ENCODE data around the gene GLI3. TPM values are rescaled to one million over a fixed set of nuclear protein-coding genes. Genes with fewer than 3 reads are reported as not detected.

Gene GLI3
- total RNA-seq, 1 experiment from 2014 or later: 46.2 TPM

- DNase-seq (ENCODE audit: low spot score): no peak
- Mint-ChIP-seq H3K4me1 (peaks cover 58% of the 10 kb centered on the region), H3K4me3 (no peak overlapping the region), H3K27me3 (ENCODE audit: low read depth) (peaks cover 72% of the 10 kb centered on the region), H3K27ac (no peak overlapping the region), H3K9me3 (no peaks in the 10 kb centered on the region), H3K36me3 (peaks cover 20% of the 10 kb centered on the region)
- TF ChIP-seq ZBTB21 (CRISPR knock-in tag; IDR thresholded peaks at IDR 0.05; ENCODE audit: borderline replicate concordance) (no peak), NFE2L1 (CRISPR knock-in tag; IDR thresholded peaks at IDR 0.05) (no peak), TCF7 (CRISPR knock-in tag; IDR thresholded peaks at IDR 0.05; ENCODE audit: low read depth) (no peak), ZNF317 (CRISPR knock-in tag; IDR thresholded peaks at IDR 0.05; ENCODE audit: borderline replicate concordance, low read depth) (no peak), CREB1 (CRISPR knock-in tag; IDR thresholded peaks at IDR 0.05) (no peak), JUN (CRISPR knock-in tag; IDR thresholded peaks at IDR 0.05) (no peak), CBFB (CRISPR knock-in tag; IDR thresholded peaks at IDR 0.05; ENCODE audit: low read depth) (no peak), FOXJ3 (CRISPR knock-in tag; IDR thresholded peaks at IDR 0.05; ENCODE audit: borderline replicate concordance) (no peak)
- ChIA-PET CTCF (no interaction called here), POLR2A (no interaction called here)
- no peak for ATAC-seq
These were observed 141.2 kb downstream of the GLI3 start for GRCh38 chr7:42095791-42096190.

- H3K27ac Mint-ChIP-seq: no peak overlapping the region
- no peaks in the 10 kb centered on the region for H3K9me3 Mint-ChIP-seq
- peaks cover 67% of the 10 kb centered on the region for H3K4me1 Mint-ChIP-seq
- DNase-seq (ENCODE audit: low spot score): no peak
- ChIA-PET POLR2A (no interaction called here), CTCF (interaction anchor here (0.6 kb wide), 1 partner anchor 795 kb away, joined by 3 read pairs; no protein-coding TSS in a partner anchor)
- ATAC-seq: no peak
- TF ChIP-seq AR (CRISPR knock-in tag; IDR thresholded peaks at IDR 0.05) (no peak), CDX4 (CRISPR knock-in tag; IDR thresholded peaks at IDR 0.05; ENCODE audit: borderline replicate concordance) (no peak), ETV6 (CRISPR knock-in tag; IDR thresholded peaks at IDR 0.05) (no peak), USF2 (CRISPR knock-in tag; IDR thresholded peaks at IDR 0.05) (no peak), ZNF219 (CRISPR knock-in tag; IDR thresholded peaks at IDR 0.05; ENCODE audit: borderline replicate concordance) (no peak), CTCF (IDR thresholded peaks at IDR 0.05) (no peak), ZNF532 (CRISPR knock-in tag; IDR thresholded peaks at IDR 0.05; ENCODE audit: borderline replicate concordance) (no peak), CREB1 (CRISPR knock-in tag; IDR thresholded peaks at IDR 0.05) (no peak), ZNF138 (CRISPR knock-in tag; conservative IDR thresholded peaks at IDR 0.05) (no peak), ESRRA (CRISPR knock-in tag; IDR thresholded peaks at IDR 0.05; ENCODE audit: borderline replicate concordance) (no peak)
- peaks cover 94% of the 10 kb centered on the region for H3K27me3 Mint-ChIP-seq (ENCODE audit: low read depth)
- H3K36me3 Mint-ChIP-seq: peaks cover 23% of the 10 kb centered on the region
- no peak overlapping the region for H3K4me3 Mint-ChIP-seq
These were observed 143.6 kb downstream of the GLI3 start for GRCh38 chr7:42093349-42093905.

All from WTC11 (cell line).